HG03571 (cell line): ENCODE data around the gene PIP4K2A.
"Not testable (repeated sequence)": the region's sequence is repeated elsewhere in the genome, so short reads cannot be mapped to it uniquely, and the experiment has no call there.

Source experiments
- ATAC-seq: cut with Tn5 transposase; IDR thresholded peaks from one replicate; pipeline ENCODE4 v1.9.1; 2021; ENCODE audit not compliant: unreplicated experiment

PIP4K2A gene

DNA sequence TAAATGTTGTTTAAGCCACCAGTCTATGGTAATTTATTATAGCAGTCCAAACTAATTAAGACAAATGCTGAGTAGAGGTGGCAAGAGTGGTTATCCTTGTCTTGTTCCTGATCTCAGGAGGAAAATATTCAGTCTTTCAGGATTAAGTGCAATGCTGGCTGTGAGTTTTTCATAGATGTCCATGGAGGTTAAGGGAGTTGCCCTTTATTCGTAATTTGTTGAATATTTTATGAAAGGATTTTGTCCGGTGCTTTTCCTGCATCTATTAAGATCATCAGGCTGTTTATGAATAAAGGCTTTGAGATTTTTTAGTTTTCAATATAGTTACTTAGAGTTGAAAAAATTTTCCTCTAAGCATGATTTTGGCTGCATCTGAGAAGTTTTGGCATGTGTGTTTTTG, 186.9 kb downstream of the PIP4K2A start:
- ATAC-seq: no peak

DNA sequence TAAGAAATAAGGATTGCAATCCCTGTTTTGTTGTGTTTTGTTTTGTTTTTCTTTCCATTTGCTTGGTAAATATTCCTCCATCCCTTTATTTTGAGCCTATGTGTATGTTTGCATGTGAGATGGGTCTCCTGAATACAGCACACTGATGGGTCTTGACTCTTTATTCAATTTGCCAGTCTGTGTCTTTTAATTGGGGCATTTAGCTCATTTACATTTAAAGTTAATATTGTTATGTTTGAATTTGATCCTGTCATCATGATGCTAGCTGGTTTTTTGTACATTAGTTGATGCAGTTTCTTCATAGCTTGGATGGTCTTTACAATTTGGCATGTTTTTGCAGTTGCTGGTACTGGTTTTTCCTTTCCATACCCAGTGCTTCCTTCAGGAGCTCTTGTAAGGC, 190.0 kb downstream of the PIP4K2A start:
- not testable (repeated sequence) for ATAC-seq

DNA sequence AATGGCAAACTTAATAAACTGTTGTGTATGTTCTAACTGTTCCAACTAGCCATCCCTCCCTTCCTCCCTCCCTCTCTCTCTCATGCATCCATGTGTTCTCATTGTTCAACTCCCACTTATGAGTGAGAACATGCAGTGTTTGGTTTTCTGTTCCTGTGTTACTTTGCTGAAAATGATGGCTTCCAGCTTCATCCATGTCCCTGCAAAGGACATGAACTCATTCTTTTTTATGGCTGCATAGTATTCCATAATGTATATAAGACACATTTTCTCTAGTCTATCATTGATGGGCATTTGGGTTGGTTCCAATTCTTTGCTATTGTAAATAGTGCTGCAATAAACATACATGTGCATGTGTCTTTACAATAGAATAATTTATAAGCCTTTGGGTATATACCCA, 193.7 kb downstream of the PIP4K2A start:
- not testable (repeated sequence) for ATAC-seq

DNA sequence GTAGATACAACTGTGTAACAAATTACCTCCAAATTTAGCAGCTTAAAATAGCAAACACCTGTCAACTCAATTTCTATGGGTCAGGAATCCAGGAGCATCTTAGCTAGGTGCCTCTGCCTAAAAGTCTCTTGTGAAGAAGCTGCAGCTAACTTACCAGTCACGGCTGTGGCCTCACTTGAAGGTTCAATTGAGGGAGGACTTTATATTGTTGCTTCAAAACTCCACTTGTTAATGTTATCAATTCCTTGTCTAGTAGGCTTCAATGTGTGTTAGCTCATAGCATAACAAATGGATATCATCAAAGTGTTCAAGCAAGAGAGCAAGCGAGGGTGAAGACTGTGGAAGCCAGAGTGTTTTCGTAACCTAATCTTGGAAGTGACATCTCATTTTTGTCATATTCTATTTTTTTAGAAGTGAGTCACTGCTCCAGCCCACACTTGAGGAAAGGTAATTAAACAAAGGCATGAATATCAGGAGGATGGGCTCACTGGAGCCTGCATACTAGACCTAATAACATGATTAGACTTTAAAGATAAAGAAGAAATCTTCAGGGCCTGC, 196.1 kb downstream of the PIP4K2A start:
- ATAC-seq: no peak

DNA sequence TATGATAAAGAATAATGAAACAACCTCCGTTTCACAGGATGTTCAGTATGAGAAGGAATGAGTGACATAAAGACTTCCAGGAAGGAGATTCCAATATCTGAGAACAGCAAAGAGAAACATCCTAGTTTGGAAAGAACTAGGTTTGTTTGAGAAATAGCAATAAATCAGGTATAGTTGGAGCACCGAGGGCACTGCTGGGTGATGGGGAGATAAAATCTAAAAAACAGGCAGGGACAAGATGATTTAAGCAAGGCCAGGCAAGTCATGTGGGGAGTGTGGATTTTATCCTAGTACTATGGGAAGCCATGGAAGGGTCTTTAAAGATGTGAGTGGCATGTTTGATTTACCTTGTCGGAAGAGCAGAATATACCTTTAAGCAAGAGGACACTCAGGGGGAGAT, 199.4 kb downstream of the PIP4K2A start:
- no peak for ATAC-seq

DNA sequence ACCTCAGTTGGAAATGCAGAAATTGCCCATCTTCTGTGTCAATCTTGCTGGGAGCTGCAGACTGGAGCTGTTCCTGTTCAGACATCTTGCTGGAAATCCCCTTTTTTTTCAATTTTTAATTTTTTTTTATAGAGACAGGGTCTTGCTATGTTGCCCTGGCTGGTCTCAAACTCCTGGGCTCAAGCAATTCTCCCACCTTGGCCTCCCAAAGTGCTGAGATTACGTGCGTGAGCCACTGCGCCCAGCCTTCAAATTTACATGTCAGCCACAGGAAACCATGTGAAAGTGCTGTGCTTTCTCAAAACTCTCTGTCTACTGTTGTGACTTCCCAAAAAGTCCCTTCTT, 200.0 kb downstream of the PIP4K2A start:
- ATAC-seq: not testable (repeated sequence)

DNA sequence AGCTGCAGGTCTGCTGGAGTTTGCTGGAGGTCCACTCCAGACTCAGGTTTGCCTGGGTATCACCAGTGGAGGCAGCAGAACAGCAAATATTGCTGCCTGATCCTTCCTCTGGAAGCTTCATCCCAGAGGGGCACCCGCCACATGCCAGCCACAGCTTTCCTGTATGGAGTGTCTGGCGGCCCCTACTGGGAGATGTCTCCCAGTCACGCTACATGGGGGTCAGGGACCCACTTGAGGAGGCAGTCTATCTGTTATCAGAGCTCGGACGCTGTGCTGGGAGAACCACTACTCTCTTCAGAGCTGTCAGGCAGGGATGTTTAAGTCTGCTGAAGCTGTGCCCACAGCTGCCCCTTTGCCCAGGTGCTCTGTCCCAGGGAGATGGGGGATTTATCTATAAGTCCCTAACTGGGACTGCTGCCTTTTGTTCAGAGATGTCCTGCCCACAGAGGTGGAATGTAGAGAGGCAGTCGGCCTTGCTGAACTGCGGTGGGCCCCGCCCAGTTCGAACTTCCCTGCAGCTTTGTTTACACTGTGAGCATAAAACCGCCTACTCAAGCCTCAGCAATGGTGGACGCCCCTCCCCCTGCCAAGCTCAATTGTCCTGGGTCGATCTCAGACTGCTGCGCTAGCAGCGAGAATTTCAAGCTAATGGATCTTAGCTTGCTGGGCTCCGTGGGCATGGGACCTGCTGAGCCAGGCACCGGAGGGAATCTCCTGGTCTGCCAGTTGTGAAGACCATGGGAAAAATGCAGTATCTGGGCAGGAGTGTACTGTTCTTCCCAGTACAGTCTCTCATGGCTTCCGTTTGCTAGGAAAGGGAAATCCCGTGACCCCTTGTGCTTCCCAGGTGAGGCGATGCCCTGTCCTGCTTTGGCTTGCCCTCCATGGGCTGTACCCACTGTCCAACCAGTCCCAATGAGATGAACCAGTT, 200.6 kb downstream of the PIP4K2A start:
- ATAC-seq: not testable (repeated sequence)

DNA sequence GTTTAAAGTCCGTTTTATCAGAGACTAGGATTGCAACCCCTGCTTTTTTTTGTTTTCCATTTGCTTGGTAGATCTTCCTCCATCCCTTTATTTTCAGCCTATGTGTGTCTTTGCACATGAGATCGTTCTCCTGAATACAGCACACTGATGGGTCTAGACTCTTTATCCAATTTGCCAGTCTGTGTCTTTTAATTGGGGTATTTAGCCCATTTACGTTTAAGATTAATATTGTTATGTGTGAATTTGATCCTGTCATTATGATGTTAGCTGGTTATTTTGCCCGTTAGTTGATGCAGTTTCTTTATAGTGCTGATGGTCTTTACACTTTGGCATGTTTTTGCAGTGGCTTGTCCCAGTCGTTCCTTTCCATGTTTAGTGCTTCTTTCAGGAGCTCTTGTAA, 202.4 kb downstream of the PIP4K2A start:
- ATAC-seq: not testable (repeated sequence)

DNA sequence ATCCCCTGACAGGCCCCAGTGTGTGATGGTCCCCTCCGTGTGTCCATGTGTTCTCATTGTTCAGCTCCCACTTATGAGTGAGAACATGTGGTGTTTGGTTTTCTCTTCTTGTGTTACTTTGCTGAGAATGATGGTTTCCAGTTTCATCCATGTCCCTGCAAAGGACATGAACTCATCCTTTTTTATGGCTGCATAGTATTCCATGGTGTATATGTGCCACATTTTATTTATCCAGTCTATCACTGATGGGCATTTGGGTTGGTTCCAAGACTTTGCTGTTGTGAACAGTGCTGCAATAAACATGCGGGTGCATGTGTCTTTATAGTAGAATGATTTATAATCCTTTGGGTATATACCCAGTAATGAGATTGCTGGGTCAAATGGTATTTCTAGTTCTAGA, 206.2 kb downstream of the PIP4K2A start:
- not testable (repeated sequence) for ATAC-seq

DNA sequence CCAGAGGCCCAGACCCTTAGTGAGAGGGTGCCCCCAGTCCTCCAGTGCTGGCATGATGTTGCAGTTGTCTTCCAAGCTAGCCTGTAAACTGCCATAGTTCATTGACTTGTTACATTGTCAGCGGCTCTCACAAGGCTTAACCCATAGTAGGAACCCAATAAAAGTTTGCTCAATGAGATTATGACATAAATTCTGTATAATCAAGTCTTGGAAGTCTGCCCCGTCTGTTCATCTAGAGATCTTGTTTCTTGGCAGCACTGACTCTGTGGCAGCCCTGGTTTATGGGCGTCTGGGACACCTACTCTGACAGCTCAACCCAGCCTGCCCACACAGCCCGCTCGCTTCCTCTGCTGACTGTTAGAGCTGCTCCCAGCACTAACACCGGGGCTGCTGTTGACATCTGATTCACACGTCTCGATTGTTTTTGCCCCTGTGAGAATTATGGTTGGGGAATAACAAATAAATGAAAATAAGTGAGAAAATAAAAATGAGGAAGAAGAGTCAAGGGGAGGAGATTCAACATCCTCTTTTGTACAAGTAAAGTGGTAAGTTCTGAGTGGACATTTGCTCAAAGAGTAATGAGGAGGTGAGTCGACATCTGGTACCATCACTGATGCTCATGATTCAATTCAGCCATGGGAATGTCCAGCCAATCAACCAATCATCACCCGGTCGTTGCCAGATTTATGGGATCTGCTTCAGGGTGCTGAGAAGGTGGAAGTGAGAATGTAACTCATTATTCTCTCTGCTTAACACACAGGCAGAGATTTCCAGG, 208.3 kb downstream of the PIP4K2A start:
- ATAC-seq: no peak

DNA sequence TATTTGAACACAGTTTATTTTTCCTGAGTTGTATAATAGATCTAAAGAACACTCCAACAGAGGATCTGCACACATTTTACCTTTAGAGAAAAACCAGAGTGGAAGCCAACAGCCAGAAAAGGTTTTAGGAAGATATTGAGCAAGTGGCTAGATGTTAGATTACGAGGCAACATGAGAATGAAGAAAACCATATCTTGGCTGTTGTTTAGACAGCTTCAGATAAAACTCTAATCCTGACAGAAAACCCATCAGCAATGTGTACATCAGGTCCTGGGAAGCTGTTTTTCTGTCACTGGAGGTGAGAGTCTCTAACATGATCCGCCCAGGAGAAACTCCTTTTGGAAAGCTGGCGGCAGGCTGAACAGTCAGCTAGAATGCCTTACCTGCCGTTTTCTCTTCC, 209.6 kb downstream of the PIP4K2A start:
- no peak for ATAC-seq

DNA sequence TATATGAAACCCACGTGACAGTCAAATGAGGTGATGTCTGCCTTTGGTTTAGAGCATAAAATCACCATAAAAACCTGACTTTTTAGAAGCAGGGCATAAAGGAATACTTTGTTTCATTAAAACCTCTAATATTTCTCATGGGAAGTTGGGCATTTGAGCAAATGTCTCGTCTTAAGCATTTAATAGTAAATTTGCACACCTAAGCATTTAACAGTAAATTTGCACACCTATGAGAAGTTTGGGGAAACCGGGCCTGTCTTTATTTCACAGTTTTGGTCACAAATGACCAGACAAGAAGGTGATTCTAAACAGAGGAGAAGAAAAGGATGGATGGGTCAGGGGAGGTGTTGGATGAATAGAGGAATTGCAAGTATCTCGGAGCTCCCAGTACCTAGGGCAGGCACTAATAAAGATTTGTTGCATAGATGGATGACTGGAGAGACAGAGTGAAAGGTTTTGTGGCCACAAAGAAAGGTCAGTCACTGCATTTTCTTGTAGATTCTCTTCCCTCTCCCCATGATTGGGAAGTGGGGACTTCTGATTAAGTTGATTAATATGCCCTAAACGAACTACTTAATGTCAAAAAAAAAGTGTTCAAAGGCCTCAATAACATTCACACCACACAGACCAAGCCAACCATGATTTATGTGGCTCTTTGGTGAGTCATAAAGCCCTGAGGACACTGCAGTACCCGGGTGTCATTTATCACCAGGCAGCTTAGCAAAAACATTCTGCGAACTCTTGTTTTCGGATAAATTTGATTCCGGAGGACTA, 210.9 kb downstream of the PIP4K2A start:
- ATAC-seq: no peak

DNA sequence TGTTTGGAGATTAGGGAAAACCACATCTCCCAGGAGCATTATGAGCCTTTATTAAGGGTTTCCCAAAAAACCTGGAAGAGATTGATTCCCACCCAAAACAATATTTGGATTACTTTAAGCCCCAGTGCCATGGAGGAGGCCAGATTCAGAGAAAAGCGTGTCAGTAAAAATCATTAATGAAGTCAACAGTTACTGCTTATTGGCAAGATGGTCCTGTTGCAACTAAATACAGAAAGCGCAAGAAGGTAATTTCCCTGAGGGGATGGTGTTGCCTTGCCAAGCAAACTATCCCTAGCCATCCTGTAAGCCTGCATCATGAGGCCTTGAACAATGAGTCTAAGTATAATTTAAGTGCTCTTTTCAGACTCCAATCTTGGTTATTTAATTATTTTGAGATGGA, 212.5 kb downstream of the PIP4K2A start:
- ATAC-seq: no peak

DNA sequence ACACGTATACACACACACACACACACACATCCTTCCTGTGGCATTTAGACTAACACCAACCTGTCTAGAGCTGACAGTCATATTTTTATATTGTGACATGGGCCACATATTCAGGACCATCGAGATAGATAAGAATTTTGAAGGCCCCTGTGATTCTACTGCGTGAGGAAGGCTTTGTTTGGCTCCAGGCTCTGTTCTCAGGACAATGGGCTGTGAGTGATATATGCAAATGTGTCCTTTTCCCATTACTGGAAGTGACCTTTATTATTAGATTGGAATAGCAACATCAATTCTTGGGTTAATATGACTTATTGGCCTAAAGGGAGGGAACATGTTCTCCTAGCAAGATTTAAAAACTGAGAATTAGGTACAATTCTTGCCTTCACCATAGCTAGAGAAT, 213.0 kb downstream of the PIP4K2A start:
- ATAC-seq: no peak

DNA sequence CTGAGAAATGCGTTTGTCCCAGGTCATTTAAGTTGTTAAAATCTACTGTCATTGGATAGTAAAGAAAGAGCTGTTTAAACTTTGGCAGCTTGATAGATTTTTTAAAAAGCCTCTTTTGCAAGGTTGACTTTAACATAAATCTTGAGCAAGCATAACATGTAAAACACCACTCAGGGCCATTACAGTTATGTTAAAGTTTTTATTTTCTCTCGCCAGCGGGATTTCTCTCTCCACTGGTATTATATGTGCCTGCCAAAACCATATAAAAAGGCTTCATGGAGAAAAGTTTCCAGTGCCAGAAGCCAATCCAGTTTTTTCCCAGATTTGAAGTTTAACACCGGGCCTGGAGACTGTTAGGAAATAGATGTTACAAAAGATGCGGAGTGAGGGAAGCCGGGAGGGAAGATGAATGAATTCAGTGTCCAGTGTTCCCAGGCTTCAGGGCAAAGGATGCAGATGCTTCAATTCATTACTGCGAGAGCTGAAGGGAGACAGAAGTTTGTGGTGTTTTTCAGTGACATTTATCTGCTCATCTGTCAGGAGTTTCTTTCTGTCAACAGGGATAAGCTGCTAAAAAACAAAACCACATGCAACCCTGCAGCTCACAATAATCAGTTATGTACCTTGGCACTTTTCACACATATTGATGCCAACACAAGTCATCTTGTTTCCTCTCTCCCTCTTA, 213.6 kb downstream of the PIP4K2A start:
- no peak for ATAC-seq

DNA sequence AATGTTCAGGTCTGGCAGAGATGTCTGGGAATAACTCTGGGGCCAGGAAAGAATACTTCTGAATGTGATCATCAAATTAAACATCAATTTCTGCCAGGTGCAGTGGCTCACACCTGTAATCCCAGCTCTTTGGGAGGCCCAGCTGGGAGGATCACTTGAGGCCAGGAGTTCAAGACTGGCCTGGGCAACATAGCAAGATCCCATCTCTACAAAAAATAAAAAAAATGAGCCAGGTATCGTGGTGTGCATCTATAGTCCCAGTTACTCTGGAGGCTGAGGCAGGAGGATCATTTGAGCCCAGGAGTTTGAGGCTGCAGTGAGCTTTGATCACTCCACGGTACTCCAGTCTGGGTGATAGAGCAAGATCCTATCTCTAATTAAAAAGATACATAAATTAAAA, 214.4 kb downstream of the PIP4K2A start:
- not testable (repeated sequence) for ATAC-seq

DNA sequence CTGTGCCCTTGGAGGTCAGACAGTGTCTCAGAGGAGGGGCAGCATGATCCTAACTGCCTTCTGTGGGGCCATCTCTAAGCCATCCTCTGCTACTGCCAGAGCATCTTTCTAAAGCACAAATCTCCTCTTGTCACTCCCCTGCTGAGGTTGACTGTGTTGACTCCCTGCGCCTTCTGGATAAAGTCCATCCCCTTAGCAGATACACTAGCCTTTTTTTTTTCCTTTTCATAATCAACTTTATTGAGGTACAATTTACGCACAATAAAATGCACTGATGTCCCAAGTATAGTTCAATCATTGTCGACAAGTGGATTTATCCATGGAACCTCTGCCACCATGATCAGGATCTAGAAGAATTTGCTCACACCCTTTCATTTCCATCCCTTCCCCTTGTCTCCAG, 219.0 kb downstream of the PIP4K2A start:
- ATAC-seq: no peak

DNA sequence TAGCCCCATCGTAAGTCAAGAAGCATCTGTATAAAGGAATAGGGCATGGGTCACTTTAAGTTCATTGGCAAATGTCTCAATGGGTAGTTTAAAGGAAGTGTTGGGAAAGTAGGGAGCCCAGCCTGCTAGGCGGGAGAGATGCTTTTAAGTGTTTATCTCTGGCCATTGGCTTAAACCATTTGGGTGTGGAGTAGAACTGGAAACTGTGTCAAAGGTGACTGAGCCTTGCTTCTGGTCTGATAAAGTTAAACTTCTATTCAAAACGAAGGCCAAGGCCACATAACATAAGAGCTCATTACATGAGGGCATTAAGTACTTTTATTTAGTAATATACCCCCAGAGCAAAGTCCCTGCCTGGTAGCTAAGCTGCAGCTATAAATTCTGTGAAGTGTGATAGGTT, 220.4 kb downstream of the PIP4K2A start:
- no peak for ATAC-seq

DNA sequence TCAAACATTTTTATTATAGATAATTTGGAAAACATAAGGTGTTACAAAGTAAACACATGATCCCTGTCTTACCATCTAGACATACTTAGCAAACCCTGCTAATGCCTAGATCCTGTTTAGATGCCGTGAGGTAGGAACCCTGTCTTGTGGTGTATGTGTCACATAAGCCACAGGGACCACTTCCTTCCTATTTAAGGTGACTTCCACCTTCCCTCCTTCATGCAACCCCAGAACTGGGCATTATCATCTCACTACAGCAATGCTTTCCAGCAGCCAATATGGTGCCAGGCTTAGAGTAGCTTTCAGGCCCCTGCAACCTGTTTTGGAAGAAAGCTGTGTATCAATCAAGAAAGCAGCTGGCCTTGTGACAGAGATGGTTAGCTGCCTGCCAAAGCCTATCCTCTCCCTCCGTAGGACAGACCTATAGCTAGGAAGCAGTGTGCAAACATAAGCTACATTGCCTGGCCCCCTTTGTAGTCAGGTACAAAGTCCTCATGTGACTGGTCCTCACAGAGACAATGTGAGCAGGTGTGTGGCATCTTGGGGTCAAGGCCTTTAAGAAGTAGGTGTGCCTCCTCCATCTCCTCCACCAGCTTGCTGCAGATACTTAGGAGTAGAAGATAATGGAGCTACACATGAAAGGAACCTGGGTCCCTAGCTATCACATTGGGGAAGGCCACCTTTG, 222.3 kb downstream of the PIP4K2A start:
- peak; percentile 44 for ATAC-seq

DNA sequence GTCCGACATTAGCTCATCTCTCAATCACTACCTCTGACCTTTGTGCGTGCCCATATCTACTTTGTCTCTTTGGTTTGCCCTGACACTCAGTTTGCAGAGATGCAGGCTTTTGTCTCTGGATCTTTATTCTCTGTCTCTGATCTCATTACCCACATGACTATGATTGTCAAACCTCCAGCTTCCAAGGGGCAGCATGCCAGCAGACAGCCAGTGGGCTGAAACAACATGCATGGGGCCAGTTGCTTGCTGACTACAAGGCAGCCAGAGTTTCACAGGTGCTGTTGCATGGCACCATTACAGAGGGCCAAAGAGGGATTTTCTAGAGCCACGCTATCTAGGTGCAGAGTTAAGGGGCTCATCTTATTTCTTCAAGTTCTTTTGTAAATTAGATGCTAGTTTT, 222.9 kb downstream of the PIP4K2A start:
- ATAC-seq: no peak
